Mesenchymal stem cell (in vitro differentiated cells and primary cell): Measurements from ENCODE around the gene GRAMD2A.
A peak's percentile ranks its signal among the peaks of the same experiment; 100 is the strongest.

Source experiments
- DNase-seq: peaks from one replicate; pipeline ENCODE4 v3.0.0-alpha.2; 2013
- H2AFZ ChIP-seq: one replicate; pipeline ENCODE4 v1.6.1; 2013; ENCODE audit warnings: low read depth, mild to moderate bottlenecking, control low read depth, inconsistent platforms, low read length, moderate library complexity
- H2AK5ac ChIP-seq: 2 replicates; pipeline ENCODE4 v1.6.1; 2013; ENCODE audit warnings: low read length, moderate library complexity, mild to moderate bottlenecking, inconsistent platforms; ENCODE audit not compliant: severe bottlenecking
- H2BK120ac ChIP-seq: one replicate; pipeline ENCODE4 v1.6.1; 2013; ENCODE audit warnings: low read depth, mild to moderate bottlenecking, inconsistent platforms, low read length, moderate library complexity
- H2BK12ac ChIP-seq, 2 experiments: one replicate each; pipeline ENCODE4 v1.6.1; 2013; ENCODE audit warnings: inconsistent platforms in 2 of 2, low read length in 2 of 2, mild to moderate bottlenecking in 2 of 2, moderate library complexity in 2 of 2, control low read depth in 1 of 2
- H2BK15ac ChIP-seq: one replicate; pipeline ENCODE4 v1.6.1; 2013; ENCODE audit warnings: mild to moderate bottlenecking, low read depth, inconsistent platforms; ENCODE audit not compliant: poor library complexity, severe bottlenecking
- H2BK5ac ChIP-seq: 2 replicates; pipeline ENCODE4 v1.6.1; 2013; ENCODE audit warnings: low read depth, mild to moderate bottlenecking, low read length, control low read depth, inconsistent platforms; ENCODE audit not compliant: poor library complexity, severe bottlenecking
- H3K14ac ChIP-seq, 2 experiments: one replicate each; pipeline ENCODE4 v1.6.1; 2013; ENCODE audit warnings: inconsistent platforms in 2 of 2, low read length in 2 of 2, control low read depth in 1 of 2, mild to moderate bottlenecking in 1 of 2, moderate library complexity in 1 of 2
- H3K18ac ChIP-seq, 2 experiments: one replicate each; pipeline ENCODE4 v1.6.1; 2013; ENCODE audit warnings: inconsistent platforms in 2 of 2, low read length in 2 of 2, control low read depth in 1 of 2, low read depth in 1 of 2, mild to moderate bottlenecking in 1 of 2
- H3K23ac ChIP-seq, 2 experiments: one replicate each; pipeline ENCODE4 v1.6.1; 2013; ENCODE audit warnings: inconsistent platforms in 2 of 2, low read length in 2 of 2, mild to moderate bottlenecking in 2 of 2, moderate library complexity in 2 of 2, control low read depth in 1 of 2
- H3K27ac ChIP-seq: 2 replicates; pipeline ENCODE4 v1.5.1; 2013; ENCODE audit warnings: mild to moderate bottlenecking, moderate library complexity, low read length, control low read depth, inconsistent platforms; ENCODE audit not compliant: poor library complexity, severe bottlenecking
- H3K27me3 ChIP-seq, 2 experiments: 2 replicates each; pipeline versions ENCODE4 v1.6.1 to v1.7.0; 2013; ENCODE audit warnings: low read length in 2 of 2, mild to moderate bottlenecking in 2 of 2, moderate library complexity in 2 of 2, control low read depth in 1 of 2, inconsistent platforms in 1 of 2; ENCODE audit not compliant: control insufficient read depth in 1 of 2, insufficient read depth in 1 of 2
- H3K36me3 ChIP-seq, 2 experiments: 2 replicates each; pipeline versions ENCODE4 v1.6.1 to v1.7.0; 2013; ENCODE audit warnings: low read length in 2 of 2, control low read depth in 1 of 2, inconsistent platforms in 1 of 2, low read depth in 1 of 2, mild to moderate bottlenecking in 1 of 2; ENCODE audit not compliant: insufficient read depth in 2 of 2, control insufficient read depth in 1 of 2
- H3K4ac ChIP-seq, 2 experiments: one replicate each; pipeline ENCODE4 v1.6.1; 2013; ENCODE audit warnings: inconsistent platforms in 2 of 2, low read length in 2 of 2, mild to moderate bottlenecking in 2 of 2, moderate library complexity in 2 of 2, control low read depth in 1 of 2, low read depth in 1 of 2
- H3K4me1 ChIP-seq: 2 replicates; pipeline ENCODE4 v1.6.1; 2013; ENCODE audit warnings: low read depth, low read length, control low read depth; ENCODE audit not compliant: control insufficient read depth, insufficient read depth
- H3K4me2 ChIP-seq: 2 replicates; pipeline ENCODE4 v1.6.1; 2013; ENCODE audit warnings: low read length, mild to moderate bottlenecking, inconsistent platforms; ENCODE audit not compliant: poor library complexity, severe bottlenecking
- H3K4me3 ChIP-seq, 2 experiments: 2 replicates each; pipeline versions ENCODE4 v1.5.1 to v1.7.0; 2013; ENCODE audit warnings: low read length in 2 of 2, mild to moderate bottlenecking in 2 of 2, control low read depth in 1 of 2, low read depth in 1 of 2; ENCODE audit not compliant: insufficient read depth in 1 of 2
- H3K79me1 ChIP-seq: replicated peaks from 2 replicates; pipeline ENCODE4 v1.6.1; 2013; ENCODE audit warnings: mild to moderate bottlenecking, control low read depth, low read length, inconsistent platforms; ENCODE audit not compliant: poor library complexity, severe bottlenecking
- H3K9ac ChIP-seq: 2 replicates; pipeline ENCODE4 v1.7.0; 2013; ENCODE audit warnings: mild to moderate bottlenecking, low read length, moderate library complexity
- H3K9me3 ChIP-seq: 2 replicates; pipeline ENCODE4 v1.7.0; 2013; ENCODE audit warnings: mild to moderate bottlenecking, low read length; ENCODE audit not compliant: control insufficient read depth
- H4K8ac ChIP-seq: one replicate; pipeline ENCODE4 v1.6.1; 2013; ENCODE audit warnings: inconsistent platforms, mild to moderate bottlenecking, low read length, moderate library complexity
- H4K91ac ChIP-seq: one replicate; pipeline ENCODE4 v1.6.1; 2013; ENCODE audit warnings: mild to moderate bottlenecking, low read length, inconsistent platforms
- WGBS: methylation state at CpG from one replicate; pipeline ENCODE4 v1.1.7; 2013; ENCODE audit warnings: mixed read lengths; 5-methylcytosine and 5-hydroxymethylcytosine counted together

Gene GRAMD2A

GRCh38 chr15:72117486-72118016 is 80.0 kb downstream of the GRAMD2A start:
- Histone ChIP-seq H3K4me1 (no peaks in the 10 kb centered on the region), H2BK120ac (peak overlapping the region; percentile 75), H2BK15ac (peak overlapping the region; percentile 87), H4K91ac (peak overlapping the region; percentile 87), H3K14ac (peak overlapping the region in 1 of 2 experiments; percentile 100), H3K18ac (peak overlapping the region; percentile 68 to 100), H3K9ac (peak overlapping the region; percentile 92), H3K36me3 (no peaks in the 10 kb centered on the region), H3K9me3 (no peaks in the 10 kb centered on the region), H3K4ac (peak overlapping the region in 1 of 2 experiments; percentile 56), H4K8ac (peak overlapping the region; percentile 90), H3K79me1 (peaks cover 14% of the 10 kb centered on the region), H3K4me3 (peak overlapping the region; percentile 93 to 97), H3K27ac (peak overlapping the region; percentile 63), H2AFZ (peak overlapping the region; percentile 96), H3K27me3 (no peaks in the 10 kb centered on the region), H3K4me2 (peak overlapping the region; percentile 83), H2BK12ac (peak overlapping the region; percentile 57 to 96), H3K23ac (peak overlapping the region in 1 of 2 experiments; percentile 80), H2AK5ac (no peak overlapping the region), H2BK5ac (peak overlapping the region; percentile 61)
- WGBS = under 1% methylated on average over 45 of the region's 59 CpGs
- peak; percentile 90 for DNase-seq

DNA sequence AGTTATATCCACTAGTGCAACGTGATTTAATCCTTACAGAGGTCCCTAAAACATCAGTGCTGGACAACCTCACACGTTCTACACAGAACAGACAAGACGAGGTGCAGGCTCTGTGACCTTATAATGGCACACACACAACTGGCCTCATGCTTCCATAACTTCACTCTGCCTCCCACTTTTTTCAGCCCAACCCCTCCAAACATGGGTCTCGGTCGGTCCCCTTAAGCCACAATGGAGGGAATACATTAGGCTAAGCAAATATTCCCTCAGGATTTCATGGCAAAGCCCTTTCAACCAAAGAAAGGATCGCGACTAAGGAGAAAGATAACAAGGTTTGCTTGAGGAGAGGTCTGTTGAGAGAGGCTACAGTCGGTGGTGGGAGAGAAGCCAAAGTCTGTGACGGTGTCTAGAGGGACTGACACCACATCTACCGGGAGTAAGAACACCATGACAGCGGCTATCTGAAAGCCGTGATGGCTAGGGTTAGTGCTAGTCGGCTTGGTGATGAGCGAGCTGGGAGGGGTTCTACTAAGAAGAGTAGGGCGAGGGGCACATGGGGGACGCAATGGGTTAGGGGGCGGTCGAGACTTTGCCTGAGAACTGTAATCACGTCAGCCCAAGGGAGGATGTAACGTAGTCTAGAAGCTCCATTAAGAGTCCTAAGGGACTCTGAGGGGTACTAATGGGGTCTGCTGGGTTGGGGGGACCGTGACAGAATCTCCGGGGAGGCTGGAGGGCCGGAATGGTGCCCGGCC is 80.7 kb downstream of the GRAMD2A start:
- H2BK12ac ChIP-seq = no peak overlapping the region
- H4K91ac ChIP-seq = no peak overlapping the region
- H3K4me3 ChIP-seq = peak overlapping the region; percentile 93 to 97
- peak overlapping the region; percentile 6 to 58 for H3K18ac ChIP-seq
- peak overlapping the region; percentile 92 for H3K9ac ChIP-seq
- H3K27me3 ChIP-seq = no peaks in the 10 kb centered on the region
- H2BK5ac ChIP-seq = peak overlapping the region; percentile 10
- no peak overlapping the region for H4K8ac ChIP-seq
- no peaks in the 10 kb centered on the region for H3K36me3 ChIP-seq
- 2% methylated on average over 24 of the region's 24 CpGs for WGBS
- peak overlapping the region in 1 of 2 experiments; percentile 17 for H3K4ac ChIP-seq
- peaks cover 16% of the 10 kb centered on the region for H3K79me1 ChIP-seq
- peak overlapping the region; percentile 83 for H3K4me2 ChIP-seq
- no peak overlapping the region for H3K23ac ChIP-seq
- H3K9me3 ChIP-seq = no peaks in the 10 kb centered on the region
- peak overlapping the region; percentile 62 for H3K27ac ChIP-seq
- no peak for DNase-seq
- no peaks in the 10 kb centered on the region for H3K4me1 ChIP-seq
- H2AFZ ChIP-seq = peak overlapping the region; percentile 20
- no peak overlapping the region for H3K14ac ChIP-seq
- H2BK120ac ChIP-seq = no peak overlapping the region
- H2BK15ac ChIP-seq = no peak overlapping the region
- H2AK5ac ChIP-seq = no peak overlapping the region

GRCh38 chr15:72113347-72114031 is 84.1 kb downstream of the GRAMD2A start:
- H4K8ac ChIP-seq = no peak overlapping the region
- H3K4me1 ChIP-seq = no peaks in the 10 kb centered on the region
- H3K9me3 ChIP-seq = no peaks in the 10 kb centered on the region
- no peak overlapping the region for H2AK5ac ChIP-seq
- no peak overlapping the region for H2BK15ac ChIP-seq
- no peaks in the 10 kb centered on the region for H3K36me3 ChIP-seq
- no peak overlapping the region for H2BK12ac ChIP-seq
- H2BK5ac ChIP-seq = no peak overlapping the region
- H2BK120ac ChIP-seq = no peak overlapping the region
- H3K27ac ChIP-seq = no peak overlapping the region
- WGBS = 91% methylated on average over 4 of the region's 4 CpGs
- peaks cover 8% of the 10 kb centered on the region for H3K79me1 ChIP-seq
- no peak overlapping the region for H3K18ac ChIP-seq
- no peak overlapping the region for H2AFZ ChIP-seq
- peak overlapping the region; percentile 36 for H3K9ac ChIP-seq
- no peak overlapping the region for H3K4me2 ChIP-seq
- no peak overlapping the region for H3K23ac ChIP-seq
- H3K4me3 ChIP-seq = no peak overlapping the region
- no peak overlapping the region for H4K91ac ChIP-seq
- no peak overlapping the region for H3K14ac ChIP-seq
- H3K27me3 ChIP-seq = no peaks in the 10 kb centered on the region
- no peak for DNase-seq
- H3K4ac ChIP-seq = no peak overlapping the region

DNA sequence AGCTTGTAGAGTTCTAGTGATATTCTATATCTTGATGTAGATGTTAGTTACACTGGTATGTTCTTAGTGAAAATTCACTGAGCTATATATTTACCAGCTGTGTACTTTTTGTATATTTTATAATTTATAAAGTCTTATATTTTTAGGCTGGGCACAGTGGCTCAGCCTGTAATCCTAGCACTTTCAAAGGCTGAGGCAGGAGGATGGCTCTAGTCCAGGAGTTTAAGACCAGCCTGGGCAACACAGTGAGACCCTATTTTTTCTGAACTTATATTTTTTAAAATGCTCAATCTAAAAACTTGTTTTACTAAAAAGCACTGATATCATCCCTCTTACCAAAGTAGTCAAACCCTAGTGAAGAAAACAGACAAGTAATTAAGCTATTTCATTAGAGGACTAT is 84.8 kb downstream of the GRAMD2A start:
- H4K8ac ChIP-seq = no peak overlapping the region
- H3K36me3 ChIP-seq = no peaks in the 10 kb centered on the region

More for the DNA sequence above, 84.8 kb downstream of the GRAMD2A start:
- Histone ChIP-seq H3K18ac (no peak overlapping the region), H3K9ac (peak overlapping the region; percentile 36), H2BK120ac (no peak overlapping the region), H4K91ac (no peak overlapping the region), H2BK12ac (no peak overlapping the region), H3K79me1 (peaks cover 8% of the 10 kb centered on the region), H3K4me2 (no peak overlapping the region), H3K14ac (no peak overlapping the region), H3K27ac (no peak overlapping the region), H2BK15ac (no peak overlapping the region), H3K9me3 (no peaks in the 10 kb centered on the region), H3K4me1 (no peaks in the 10 kb centered on the region), H3K4ac (no peak overlapping the region), H3K4me3 (no peak overlapping the region), H2BK5ac (no peak overlapping the region), H2AK5ac (no peak overlapping the region), H2AFZ (no peak overlapping the region), H3K27me3 (no peaks in the 10 kb centered on the region), H3K23ac (no peak overlapping the region)
- no peak for DNase-seq
